GM21576 (cell line): ENCODE measurements around the gene IGFBP2.

Source experiments
- ATAC-seq: cut with Tn5 transposase; IDR thresholded peaks from one replicate; pipeline ENCODE4 v1.9.1; 2021; ENCODE audit warnings: mild to moderate bottlenecking, moderate library complexity; ENCODE audit not compliant: unreplicated experiment

IGFBP2 gene

DNA sequence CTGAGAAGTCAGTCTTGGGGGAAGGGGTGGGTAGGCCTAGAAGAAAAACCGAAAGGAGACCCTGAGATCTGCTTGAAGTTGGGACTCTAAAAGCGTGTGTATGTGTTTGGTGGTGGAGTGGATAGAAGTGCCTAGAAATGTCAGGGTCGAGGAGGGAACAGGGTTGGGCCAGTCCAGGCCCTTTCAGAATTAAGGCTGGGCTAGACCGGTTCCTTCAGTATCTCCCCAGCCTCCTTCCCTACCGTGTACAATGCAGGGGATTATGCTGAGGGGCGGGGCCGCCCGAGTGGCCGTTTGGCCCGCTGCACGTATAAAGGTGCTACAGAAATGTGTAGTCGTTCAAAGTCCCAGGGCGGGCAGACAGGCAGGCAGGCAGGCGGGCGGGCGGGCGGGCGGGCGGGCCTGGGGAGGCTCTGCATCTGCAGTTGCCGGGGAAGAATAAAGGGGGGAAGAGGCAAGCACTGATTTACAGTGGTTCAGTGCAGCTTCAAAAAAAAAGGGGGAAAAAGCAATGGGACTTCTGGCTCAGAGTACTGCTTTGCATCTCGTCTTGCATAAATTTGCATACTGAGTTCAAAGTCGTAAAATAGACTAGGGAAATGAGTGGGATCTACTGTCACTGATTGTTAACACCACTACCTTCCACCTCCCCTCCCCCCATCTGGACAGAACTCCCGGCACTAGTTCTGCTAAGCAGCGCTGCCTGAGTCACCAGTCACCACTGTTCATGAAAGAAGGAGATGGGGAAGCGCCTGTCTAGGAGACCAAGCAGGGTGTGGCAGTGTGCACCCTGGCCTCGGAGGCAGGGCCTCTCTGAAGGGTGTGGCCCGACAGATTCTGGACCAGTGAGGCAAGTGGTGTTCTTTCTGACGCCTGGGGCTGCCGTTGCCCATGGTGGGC is 3.6 kb downstream of the IGFBP2 start:
- ATAC-seq, result no peak

DNA sequence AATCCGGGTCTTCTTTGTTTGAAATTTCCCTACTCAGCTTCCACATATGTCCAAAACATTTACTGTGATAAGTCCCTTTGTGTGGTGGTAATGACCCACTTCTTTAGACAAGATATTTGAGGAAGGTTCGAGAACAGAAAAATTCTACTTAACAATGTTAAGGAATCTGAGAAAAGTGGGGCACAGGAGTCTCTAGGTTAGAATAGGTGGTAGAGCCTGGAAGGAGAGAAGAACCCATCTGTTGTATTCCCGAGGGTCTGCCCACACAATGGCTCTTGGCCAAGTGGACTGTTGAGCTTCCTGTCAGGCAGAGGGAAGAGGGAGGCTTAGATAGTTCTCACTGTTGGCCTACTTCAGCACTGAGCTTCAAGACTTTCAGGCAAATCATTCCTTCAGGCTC is 4.3 kb downstream of the IGFBP2 start:
- no peak for ATAC-seq

DNA sequence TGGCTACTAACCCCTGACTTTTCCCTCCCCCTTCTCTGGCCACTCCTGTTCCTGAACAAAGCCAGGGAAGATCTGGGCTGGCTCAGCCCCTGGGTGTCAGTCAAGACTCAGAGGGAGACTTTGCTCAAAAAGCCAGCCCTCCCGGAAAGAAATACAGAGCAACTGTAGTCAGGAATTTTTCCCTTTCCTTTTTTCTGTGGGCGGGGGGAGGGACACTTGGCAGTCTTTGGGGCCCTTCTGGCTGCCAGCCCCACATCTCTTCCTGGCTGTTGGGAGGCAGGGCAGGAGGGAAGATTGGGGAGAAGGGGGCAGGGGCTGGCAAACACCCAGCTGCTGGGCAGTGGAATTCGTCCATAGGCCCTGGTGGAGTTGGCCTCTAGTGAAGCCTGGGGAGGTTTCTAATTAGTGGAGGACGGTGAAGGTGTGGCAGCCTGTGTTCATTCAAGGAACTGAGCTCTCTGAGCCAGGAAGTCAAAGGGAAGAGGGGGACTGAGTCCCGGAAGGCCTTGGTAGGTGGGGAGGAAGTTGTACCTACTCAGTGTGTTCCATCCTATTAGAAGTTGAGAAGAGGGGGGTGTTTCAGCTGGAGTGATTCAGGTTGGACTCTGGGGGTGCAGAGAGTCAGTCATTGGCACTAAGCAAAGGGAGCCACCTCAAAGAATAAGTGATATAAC is 10.9 kb downstream of the IGFBP2 start:
- no peak for ATAC-seq

DNA sequence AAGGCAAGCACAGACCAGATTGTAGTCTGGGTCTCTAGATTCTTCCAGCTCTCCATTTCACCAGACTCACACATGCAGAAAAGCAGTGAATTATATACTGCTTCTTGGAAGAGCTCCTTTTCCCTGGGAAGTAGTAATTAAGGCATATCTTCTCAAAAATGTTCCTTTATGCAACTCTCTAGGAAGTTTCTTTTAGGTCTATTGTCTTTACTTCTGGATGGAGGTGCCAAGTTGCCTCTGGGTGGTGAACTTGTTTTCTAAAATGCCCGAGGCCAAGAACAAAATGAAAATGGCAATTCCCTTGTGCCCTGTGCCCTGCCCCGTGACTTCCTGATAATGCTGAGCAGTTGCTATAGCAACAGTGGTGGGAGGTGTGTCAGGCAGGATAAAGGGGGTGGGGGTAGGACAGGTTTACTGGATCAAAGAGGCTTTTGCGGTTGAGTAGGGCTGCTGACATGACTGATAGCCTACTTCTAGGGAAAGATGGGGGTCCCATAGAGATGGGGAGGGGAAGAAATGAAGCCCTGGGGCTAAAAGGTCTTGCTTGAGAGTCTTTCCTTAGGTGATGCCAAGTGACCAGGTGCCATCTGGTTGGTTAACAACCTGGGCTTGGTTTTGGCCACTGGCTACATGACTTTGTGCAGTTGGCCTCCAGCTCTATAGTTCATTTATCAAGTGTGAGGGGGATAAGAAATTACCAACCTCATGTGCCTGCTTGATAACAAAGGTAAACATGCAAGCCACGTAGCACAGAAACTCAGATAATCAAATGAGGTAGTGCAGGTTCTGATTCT is 11.8 kb downstream of the IGFBP2 start:
- ATAC-seq, result no peak

DNA sequence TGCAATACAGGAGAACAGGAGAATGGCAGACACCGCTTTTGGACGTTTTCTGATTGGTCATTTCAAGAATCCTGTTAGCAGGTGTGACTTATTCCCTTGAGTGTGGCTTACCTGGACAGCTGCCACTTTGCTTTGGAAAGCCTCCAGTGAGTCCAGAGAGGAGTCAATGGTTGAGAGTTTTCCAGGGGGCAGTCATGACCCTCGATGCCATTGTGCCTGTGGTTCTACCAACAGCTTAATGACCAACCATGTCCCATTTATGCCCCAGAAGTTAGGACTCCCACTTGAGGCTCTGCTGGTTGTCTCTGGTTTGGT is 12.4 kb downstream of the IGFBP2 start:
- no peak for ATAC-seq

DNA sequence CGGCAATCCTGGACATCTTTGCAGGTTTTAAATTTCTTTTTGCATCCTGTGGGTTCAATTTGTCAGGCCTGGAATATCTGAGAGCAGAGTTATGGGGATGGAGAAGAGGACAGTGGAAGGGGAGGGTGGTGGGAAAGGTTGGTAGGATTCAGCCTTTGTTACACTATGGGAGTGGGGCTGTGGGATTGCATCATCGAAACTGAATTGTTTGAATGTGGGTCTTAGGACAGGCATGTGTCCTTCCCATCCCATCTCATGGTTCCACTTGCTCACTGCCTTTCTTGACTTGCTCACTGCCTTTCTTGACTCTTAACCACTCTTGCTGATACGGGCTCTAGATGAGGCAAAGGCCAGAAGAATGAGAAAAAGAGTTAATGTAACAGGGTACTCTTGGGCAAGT is 12.9 kb downstream of the IGFBP2 start:
- no peak for ATAC-seq

DNA sequence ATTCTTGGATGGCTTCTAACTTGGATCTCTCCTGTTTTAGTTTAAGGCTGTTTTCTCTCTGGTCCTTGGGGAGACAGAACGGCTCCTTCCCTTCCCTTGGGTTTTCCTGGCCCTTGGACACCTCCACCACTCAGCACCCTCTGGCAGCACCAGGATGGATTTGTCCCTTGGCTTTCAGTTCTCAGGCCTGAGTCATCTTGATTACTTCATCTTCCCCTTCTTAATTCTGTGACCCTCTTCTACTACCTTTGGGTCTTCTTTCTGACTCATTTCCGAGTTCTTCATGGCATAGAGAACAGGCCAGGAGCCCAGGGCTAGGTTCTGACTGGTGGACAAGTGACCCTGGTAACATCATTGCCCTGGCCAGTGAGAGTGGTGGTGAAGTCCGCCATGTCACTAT is 14.9 kb downstream of the IGFBP2 start:
- ATAC-seq, result no peak

DNA sequence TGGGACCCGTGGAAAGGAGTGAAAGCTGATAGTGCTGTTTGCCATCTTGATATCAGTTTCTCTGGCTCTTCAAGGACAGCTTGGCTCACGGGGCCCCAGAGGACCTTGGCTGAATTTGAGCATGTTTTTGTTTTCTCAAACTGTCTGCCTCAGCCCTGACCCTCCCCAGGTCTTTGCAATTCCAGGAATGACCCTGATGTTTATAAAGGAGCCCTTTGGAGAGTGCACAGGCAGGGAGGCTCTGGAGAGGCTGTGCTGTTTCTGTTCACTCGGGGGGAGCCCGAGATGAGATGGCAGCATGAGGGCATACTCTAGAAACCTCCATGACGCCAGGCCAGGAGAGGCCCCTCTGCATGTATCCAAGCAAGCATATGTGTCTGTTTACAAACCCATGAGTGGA is 16.4 kb downstream of the IGFBP2 start:
- ATAC-seq, result no peak

DNA sequence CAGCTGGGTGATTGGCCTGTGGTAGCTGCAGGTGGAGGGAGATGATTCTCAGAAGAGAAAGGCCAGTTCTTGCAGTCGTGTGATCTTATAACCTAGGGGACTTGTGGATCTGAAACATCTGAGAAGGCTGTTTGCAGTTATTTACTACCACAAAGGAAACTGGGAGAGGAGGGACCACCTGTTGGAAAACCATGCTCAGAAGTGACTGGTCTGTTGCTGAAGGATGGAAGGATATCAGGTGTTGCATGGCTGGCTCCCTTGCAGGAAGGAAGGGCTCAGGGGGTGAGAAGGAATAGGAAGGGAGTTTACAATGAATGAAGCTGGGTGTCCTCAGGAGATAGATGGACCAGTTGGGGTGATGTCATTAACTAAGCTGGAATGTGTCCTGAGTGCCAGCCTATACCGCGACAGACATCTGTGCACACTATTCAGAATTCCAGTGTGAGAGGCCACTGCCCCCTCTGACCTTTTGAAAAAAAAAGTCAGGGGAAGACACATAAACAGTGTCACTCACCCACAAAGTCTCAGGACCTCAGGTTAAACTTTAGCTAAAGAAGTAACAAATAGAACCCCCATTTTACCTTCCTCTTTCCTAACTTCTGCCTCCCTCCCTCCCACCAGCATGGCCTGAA is 17.5 kb downstream of the IGFBP2 start:
- no peak for ATAC-seq

DNA sequence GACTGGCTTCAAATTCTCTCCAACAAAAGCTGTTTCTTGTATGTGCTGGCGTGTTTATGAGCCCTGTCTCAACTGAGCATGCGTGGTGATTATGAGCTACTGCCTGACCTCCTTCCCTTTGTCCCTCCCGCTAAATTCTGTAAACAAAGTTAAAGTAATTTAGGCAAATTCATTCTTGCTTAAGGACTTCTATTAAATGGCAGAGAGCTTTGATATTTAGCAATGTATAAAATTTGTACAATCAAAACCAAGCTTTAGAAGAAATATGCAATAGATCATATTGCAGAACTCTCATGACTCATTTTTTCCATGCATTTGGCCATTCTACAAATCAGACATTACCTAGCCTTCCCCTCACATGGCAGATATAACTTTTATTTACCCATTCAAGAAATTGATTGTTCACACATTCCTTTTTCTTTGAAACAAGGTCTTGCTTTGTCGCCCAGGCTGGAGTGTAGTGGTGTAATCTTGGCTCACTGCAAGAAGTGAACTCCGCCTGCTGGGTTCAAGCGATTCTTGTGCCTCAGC is 18.2 kb downstream of the IGFBP2 start:
- ATAC-seq, result no peak

DNA sequence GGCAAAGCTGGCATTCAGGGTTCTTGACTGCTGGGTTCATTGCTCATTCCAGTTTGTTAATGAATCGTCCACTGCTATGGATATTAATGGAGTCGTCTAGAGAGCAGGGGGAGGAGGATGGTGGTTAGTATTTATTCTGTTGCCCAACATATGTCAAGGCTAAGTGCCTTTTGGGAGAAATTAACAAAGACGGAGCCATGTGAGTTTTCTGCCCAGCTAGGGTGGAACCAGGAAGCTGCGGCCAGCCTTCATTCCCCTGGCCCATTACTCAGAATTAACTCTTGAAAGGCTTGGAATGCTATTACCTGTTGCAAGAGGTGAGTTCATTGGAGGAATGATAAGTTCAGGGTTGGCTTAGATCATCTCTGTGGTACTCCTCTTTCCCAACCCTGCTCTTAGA is 19.3 kb downstream of the IGFBP2 start:
- no peak for ATAC-seq

DNA sequence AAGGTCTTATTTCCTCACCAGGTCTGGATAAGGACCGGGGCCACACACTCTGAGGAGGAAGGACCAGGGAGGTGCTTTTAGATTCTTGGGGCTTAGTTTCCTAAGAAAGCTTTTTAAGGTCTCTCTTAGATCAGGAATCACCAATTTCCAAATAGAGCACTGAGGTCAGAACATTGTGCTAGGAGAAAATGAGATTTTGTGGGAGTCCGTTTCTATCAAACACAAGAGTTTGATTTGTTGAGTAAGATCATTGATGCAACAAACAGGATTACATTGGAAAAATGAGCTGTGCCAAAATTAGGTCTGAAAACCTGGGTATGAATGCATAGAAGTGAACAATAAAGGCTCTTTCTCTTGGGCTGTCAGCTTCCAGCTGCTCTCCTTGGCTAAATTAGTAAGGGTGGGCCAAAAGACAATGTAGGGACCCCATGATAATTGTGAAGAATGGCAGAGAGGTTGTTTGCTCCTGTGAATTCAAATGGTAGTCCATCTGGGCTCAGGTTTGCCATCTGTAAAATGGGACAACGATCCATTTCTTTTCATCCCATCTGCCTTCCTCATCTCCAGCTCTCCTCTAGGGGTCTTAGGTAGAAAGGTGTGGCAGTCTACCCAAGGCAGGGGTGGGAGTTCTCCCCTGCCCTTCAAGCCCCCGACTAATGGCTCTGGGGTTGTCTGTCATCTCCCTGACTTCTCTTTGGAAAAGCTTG is 20.0 kb downstream of the IGFBP2 start:
- no peak for ATAC-seq

DNA sequence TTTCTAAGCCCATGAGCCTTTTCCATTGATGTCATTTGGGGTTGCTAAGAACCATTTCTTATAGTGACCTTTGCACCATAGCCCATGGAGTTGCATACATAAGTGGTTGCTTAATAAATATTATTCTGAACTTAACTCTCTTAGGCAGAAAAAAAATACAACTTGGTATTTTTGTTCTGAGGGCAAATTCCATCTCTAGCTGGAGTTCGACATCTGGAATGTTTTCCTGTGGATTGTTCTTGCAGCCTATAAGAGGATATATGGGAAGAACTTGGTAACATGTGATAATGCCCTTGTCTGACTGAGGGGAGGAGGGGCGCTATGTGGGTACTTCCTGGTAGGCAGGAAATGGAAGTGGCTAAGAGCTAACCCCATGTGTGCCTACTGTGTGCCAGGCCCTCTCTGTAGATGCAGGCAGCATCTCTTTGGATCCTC is 20.7 kb downstream of the IGFBP2 start:
- ATAC-seq, result no peak

DNA sequence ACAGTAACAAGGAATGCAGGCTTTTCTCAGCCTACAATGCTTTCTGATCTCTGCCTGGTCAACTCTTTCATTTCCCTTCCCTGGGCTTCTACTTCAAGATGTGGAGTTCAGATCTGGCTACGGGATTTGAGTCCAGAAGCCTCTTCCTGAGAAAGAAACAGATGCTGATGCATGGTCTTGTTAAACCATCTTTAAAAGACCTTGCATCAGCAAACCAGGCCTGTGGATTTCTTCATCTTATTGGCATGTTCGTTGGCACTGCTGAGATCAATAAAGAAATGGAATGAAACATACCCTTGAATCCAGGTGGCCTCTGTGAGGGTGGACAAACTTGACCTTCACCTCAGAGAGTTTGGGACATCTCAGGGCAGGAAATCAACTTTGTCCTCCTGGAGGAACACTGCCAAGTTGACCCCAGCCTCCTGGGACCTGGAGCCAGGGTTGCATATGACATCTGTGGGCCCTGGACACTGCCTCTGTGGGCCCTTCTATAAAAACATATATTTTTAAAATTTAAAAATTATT is 21.4 kb downstream of the IGFBP2 start:
- ATAC-seq, result no peak

DNA sequence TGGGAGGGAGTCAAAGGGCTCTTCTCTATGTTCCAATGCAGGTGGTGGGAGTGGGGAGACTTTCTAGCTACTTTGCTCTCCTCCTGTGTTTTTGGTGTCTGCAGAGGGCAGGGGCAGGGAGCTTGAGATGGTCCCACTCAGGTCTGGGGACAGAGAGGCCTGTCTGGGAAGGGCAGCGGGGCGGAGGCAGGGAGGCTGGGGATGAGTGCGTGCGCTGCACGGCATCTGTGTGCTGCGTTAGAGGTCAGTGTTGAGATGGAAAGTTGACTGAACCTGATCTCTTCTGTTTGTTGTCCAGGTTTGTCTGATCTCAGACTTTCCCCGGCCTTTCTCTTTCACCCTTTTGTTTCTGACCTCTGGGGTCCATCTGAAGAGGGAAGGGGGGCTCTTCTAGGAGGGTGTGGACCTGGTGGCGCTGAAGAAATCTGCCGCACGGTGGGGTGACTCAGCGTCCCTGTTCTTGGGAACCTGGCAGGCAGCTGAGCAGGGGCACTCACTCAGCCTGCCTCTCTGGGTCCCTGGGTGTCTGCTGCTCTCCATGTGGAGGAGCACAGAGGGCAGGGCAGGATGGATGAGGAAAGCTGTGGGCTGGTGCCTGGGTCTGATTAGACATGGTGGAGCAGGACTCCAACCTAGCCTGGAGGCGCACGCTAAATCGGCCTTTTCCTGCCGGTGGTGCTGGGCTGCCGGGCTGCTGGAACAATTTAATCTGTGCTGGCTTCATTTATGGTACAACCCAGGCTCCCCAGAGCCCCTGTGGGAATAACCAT is 24.1 kb downstream of the IGFBP2 start:
- no peak for ATAC-seq

DNA sequence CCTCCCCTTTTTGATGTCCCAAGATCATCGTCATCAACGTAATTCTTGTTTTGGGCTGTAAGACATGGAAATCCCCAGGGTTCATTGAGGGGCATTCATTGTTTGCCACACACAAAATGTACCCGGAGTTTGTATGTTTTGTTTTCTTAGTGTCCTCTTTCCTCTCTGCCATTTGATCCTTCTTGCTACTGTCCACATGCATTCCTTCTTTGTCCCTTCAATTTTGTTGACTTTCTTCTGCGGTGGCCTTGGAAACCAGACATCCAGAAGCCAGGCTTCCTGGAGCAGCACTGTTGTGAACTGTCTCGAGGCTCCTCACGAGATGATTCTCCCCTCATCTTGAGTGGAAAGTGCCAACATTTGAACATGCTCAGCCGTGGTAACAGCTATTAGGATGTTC is 24.8 kb downstream of the IGFBP2 start:
- no peak for ATAC-seq

DNA sequence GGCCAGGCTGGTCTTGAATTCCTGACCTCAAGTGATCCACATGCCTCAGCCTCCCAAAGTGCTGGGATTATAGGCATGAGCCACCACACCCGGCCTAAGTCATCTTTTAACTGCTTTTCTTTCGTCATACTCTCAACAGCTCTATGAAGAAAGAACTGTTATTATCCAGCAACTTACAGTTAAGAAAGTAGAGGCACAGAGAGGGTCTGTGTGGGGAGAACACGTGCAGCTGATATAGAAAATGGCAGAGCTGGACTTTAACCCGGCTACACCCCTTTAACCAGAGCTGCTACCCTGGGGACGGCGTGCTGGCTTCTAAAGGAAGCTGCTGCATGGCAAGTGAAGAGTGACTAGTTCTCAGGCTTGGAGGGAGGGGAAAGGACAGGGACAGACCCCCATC is 25.5 kb downstream of the IGFBP2 start:
- no peak for ATAC-seq

DNA sequence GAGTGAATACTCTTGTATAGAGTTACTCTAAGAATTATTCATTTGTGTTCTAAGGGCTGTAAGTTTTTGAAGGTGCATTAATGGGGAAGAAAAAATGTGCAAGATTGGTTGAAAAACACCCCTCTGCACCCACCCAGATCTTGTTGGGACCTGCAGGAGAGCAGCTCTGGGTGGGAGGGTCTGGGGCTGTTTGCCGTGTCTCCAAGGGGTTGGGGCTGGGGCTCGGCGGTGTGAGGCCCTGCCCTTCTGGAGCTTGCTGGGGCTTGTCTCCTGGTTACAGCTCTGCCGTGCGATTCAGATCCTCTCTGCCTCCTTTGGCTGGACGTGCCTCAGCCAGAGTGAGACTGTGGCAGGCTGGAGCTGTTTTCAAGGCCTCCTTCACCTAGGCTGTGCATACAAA is 26.1 kb downstream of the IGFBP2 start:
- ATAC-seq, result no peak

DNA sequence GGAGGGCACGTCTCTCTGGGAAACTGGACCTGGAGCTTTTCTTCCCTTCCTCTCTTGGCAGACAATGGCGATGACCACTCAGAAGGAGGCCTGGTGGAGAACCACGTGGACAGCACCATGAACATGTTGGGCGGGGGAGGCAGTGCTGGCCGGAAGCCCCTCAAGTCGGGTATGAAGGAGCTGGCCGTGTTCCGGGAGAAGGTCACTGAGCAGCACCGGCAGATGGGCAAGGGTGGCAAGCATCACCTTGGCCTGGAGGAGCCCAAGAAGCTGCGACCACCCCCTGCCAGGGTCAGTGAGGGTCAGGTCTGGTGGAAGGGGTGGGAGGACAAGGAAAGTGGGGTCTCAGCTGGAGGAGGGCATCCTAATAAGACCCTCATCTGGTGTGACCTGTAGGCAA is 27.3 kb downstream of the IGFBP2 start:
- no peak for ATAC-seq
